Muscle layer of duodenum (tissue), 2 donors: ENCODE data around the gene SLC26A2.
"Not testable (repeated sequence)": the region's sequence is repeated elsewhere in the genome, so short reads cannot be mapped to it uniquely, and the experiment has no call there.

Experiments used
- H3K27ac ChIP-seq: one replicate; pipeline ENCODE4 v1.7.0; 2013; ENCODE audit warnings: mild to moderate bottlenecking, low read length
- H3K27me3 ChIP-seq: one replicate; pipeline ENCODE4 v1.7.0; 2013; ENCODE audit warnings: low read depth, mild to moderate bottlenecking, control low read depth, low read length
- H3K36me3 ChIP-seq, 2 donors: one replicate each; pipeline ENCODE4 v1.7.0; 2013; ENCODE audit warnings: low read length in 2 of 2, control low read depth in 1 of 2, mild to moderate bottlenecking in 1 of 2; ENCODE audit not compliant: insufficient read depth in 2 of 2, control insufficient read depth in 1 of 2
- H3K4me1 ChIP-seq, 2 donors: one replicate each; pipeline ENCODE4 v1.7.0; 2013; ENCODE audit warnings: low read length in 2 of 2, mild to moderate bottlenecking in 2 of 2, control low read depth in 1 of 2, moderate library complexity in 1 of 2; ENCODE audit not compliant: insufficient read depth in 2 of 2, control insufficient read depth in 1 of 2
- H3K4me3 ChIP-seq, 2 donors: one replicate each; pipeline ENCODE4 v1.7.0; 2013; ENCODE audit warnings: low read length in 2 of 2, low read depth in 1 of 2, mild to moderate bottlenecking in 1 of 2
- H3K9me3 ChIP-seq, 2 donors: one replicate each; pipeline ENCODE4 v1.7.0; 2013; ENCODE audit warnings: low read length in 2 of 2, control low read depth in 1 of 2, mild to moderate bottlenecking in 1 of 2; ENCODE audit not compliant: control insufficient read depth in 1 of 2
- donor health status: healthy.

Gene SLC26A2

GRCh38 chr5:149938791-149939358 is 21.7 kb upstream of the SLC26A2 start:
- no peaks in the 10 kb centered on the region for H3K27me3 ChIP-seq
- no peak overlapping the region for H3K4me3 ChIP-seq
- no peaks in the 10 kb centered on the region for H3K36me3 ChIP-seq
- no peak overlapping the region for H3K27ac ChIP-seq
- H3K4me1 ChIP-seq, result no peaks in the 10 kb centered on the region
- H3K9me3 ChIP-seq, result no peaks in the 10 kb centered on the region

GRCh38 chr5:149939546-149939945 is 21.0 kb upstream of the SLC26A2 start:
- no peak overlapping the region for H3K27ac ChIP-seq
- no peaks in the 10 kb centered on the region for H3K27me3 ChIP-seq
- H3K4me1 ChIP-seq, result no peaks in the 10 kb centered on the region
- no peaks in the 10 kb centered on the region for H3K36me3 ChIP-seq
- H3K9me3 ChIP-seq, result no peaks in the 10 kb centered on the region
- H3K4me3 ChIP-seq, result no peak overlapping the region

GRCh38 chr5:149940077-149940574 is 20.4 kb upstream of the SLC26A2 start:
- Histone ChIP-seq H3K4me3 (no peak overlapping the region), H3K9me3 (no peaks in the 10 kb centered on the region), H3K4me1 (no peaks in the 10 kb centered on the region), H3K27me3 (no peaks in the 10 kb centered on the region), H3K36me3 (no peaks in the 10 kb centered on the region), H3K27ac (no peak overlapping the region)

GRCh38 chr5:149940941-149941644 is 19.5 kb upstream of the SLC26A2 start:
- no peaks in the 10 kb centered on the region for H3K4me1 ChIP-seq
- H3K36me3 ChIP-seq, result no peaks in the 10 kb centered on the region
- H3K27ac ChIP-seq, result no peak overlapping the region

GRCh38 chr5:149941795-149942194 is 18.8 kb upstream of the SLC26A2 start:
- H3K27me3 ChIP-seq, result no peaks in the 10 kb centered on the region
- H3K4me1 ChIP-seq, result no peaks in the 10 kb centered on the region
- no peak overlapping the region for H3K27ac ChIP-seq
- H3K9me3 ChIP-seq, result no peaks in the 10 kb centered on the region
- H3K4me3 ChIP-seq, result no peak overlapping the region
- H3K36me3 ChIP-seq, result no peaks in the 10 kb centered on the region

More at GRCh38 chr5:149940941-149941644, 19.5 kb upstream of the SLC26A2 start:
- Histone ChIP-seq H3K4me3 (no peak overlapping the region), H3K27me3 (no peaks in the 10 kb centered on the region), H3K9me3 (no peaks in the 10 kb centered on the region)

GRCh38 chr5:149942199-149942598 is 18.4 kb upstream of the SLC26A2 start:
- Histone ChIP-seq H3K9me3 (no peaks in the 10 kb centered on the region), H3K27ac (no peak overlapping the region), H3K27me3 (no peaks in the 10 kb centered on the region), H3K36me3 (no peaks in the 10 kb centered on the region), H3K4me3 (no peak overlapping the region), H3K4me1 (no peaks in the 10 kb centered on the region)

- H3K9me3 ChIP-seq, H3K4me3 ChIP-seq, H3K36me3 ChIP-seq, H3K27ac ChIP-seq, H3K27me3 ChIP-seq, H3K4me1 ChIP-seq: not testable (repeated sequence)
Observed at GRCh38 chr5:149942741-149943169, 17.8 kb upstream of the SLC26A2 start.

GRCh38 chr5:149943177-149943949 is 17.2 kb upstream of the SLC26A2 start:
- H3K9me3 ChIP-seq, H3K4me3 ChIP-seq, H3K27ac ChIP-seq, H3K36me3 ChIP-seq, H3K27me3 ChIP-seq, H3K4me1 ChIP-seq: not testable (repeated sequence)

- Histone ChIP-seq H3K27ac (no peak within 1 kb of the TSS), H3K4me3 (no peak within 1 kb of the TSS), H3K36me3 (no peaks in the 10 kb centered on the region), H3K9me3 (no peaks in the 10 kb centered on the region), H3K27me3 (no peaks in the 10 kb centered on the region), H3K4me1 (no peaks in the 10 kb centered on the region)
Observed at GRCh38 chr5:149944666-149945065, 15.9 kb upstream of the SLC26A2 start, which contains the start of gene PDE6A. TSS of gene PDE6A (minus strand) at chr5:149944793. CDS start at chr5:149944673, 120 bp downstream.

- no peaks in the 10 kb centered on the region for H3K36me3 ChIP-seq
- H3K4me3 ChIP-seq, result no peak overlapping the region
- H3K27ac ChIP-seq, result no peak overlapping the region
- no peaks in the 10 kb centered on the region for H3K9me3 ChIP-seq
- H3K4me1 ChIP-seq, result no peaks in the 10 kb centered on the region
- no peaks in the 10 kb centered on the region for H3K27me3 ChIP-seq
Observed at GRCh38 chr5:149946118-149946517, 14.4 kb upstream of the SLC26A2 start.

GRCh38 chr5:149948993-149949392 is 11.6 kb upstream of the SLC26A2 start:
- H3K9me3 ChIP-seq, result no peaks in the 10 kb centered on the region
- H3K36me3 ChIP-seq, result no peaks in the 10 kb centered on the region
- no peak overlapping the region for H3K4me3 ChIP-seq
- H3K27me3 ChIP-seq, result no peaks in the 10 kb centered on the region
- H3K27ac ChIP-seq, result no peak overlapping the region
- no peaks in the 10 kb centered on the region for H3K4me1 ChIP-seq
